Epithelial cell of esophagus (primary cell): ENCODE data around the gene KIAA1217.
A peak's percentile ranks its signal among the peaks of the same experiment; 100 is the strongest.

ENCODE experiments used
- DNase-seq: peaks from one replicate; pipeline ENCODE4 v3.0.0; 2010; ENCODE audit warnings: low read depth
- H3K4me3 ChIP-seq: 2 replicates; pipeline ENCODE4 v1.5.1; 2011; ENCODE audit warnings: mild to moderate bottlenecking, low read length, control low read depth
- TF ChIP-seq, protein P1 (sequence below): IDR thresholded peaks from 2 replicates; pipeline ENCODE4 v1.5.1; 2011; ENCODE audit warnings: low read depth, mild to moderate bottlenecking, low read length, control low read depth, inconsistent platforms; ENCODE audit not compliant: insufficient read depth; ENCODE audit errors: missing control alignments

KIAA1217 gene

DNA sequence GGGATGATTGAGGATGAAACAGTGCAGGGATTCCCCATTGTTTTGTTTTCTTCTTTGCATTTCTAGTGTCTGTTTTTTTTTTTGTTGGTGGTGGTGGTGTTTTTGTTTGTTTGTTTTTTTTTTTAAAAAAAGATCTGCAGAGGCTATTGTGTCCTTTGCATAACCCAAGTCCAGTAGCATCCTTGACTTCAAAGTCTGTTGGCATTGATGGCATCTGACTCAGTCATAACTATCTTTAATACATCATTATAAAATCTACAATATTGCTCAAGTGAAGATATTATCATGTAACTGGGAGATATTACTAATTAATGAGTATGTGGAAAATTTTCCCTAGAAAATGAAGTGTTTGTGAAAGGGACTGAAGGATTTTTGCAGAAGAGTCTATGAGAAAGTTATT is 70.2 kb downstream of the KIAA1217 start:
- DNase-seq = no peak
- no peak overlapping the region for H3K4me3 ChIP-seq
- TF ChIP-seq, protein P1, sequence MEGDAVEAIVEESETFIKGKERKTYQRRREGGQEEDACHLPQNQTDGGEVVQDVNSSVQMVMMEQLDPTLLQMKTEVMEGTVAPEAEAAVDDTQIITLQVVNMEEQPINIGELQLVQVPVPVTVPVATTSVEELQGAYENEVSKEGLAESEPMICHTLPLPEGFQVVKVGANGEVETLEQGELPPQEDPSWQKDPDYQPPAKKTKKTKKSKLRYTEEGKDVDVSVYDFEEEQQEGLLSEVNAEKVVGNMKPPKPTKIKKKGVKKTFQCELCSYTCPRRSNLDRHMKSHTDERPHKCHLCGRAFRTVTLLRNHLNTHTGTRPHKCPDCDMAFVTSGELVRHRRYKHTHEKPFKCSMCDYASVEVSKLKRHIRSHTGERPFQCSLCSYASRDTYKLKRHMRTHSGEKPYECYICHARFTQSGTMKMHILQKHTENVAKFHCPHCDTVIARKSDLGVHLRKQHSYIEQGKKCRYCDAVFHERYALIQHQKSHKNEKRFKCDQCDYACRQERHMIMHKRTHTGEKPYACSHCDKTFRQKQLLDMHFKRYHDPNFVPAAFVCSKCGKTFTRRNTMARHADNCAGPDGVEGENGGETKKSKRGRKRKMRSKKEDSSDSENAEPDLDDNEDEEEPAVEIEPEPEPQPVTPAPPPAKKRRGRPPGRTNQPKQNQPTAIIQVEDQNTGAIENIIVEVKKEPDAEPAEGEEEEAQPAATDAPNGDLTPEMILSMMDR = no peak

DNA sequence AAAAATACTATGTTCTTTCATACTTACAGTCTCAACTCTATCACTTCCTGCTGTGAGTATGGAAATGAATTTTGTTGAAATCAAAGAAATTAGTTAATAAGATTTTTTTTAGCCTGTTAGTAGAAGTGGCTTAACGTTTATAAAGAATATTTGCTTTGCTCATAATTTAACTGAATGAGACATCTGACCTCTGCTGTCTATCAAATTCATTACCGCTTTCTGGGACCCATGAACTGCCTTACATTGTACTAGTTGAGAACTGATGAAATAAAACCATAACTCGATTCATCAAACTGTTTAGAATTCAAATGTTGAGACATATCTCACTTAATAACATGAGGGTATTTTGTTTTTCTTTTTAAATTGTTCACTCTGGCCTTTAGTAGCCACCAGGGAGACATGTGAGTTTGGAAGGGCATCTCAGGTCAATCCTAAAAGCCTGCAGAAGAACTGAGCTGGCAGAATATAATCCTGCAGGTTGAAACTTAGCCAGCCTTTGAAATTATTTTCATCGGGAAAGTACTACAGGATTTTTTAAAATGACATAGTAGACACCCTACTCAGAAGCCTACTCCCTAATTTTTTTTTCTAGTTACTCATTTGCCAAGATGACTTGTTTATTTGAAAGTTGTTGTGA is 78.7 kb downstream of the KIAA1217 start:
- H3K4me3 ChIP-seq = no peak overlapping the region
- TF ChIP-seq, protein P1 = no peak
- DNase-seq = peak; percentile 20

DNA sequence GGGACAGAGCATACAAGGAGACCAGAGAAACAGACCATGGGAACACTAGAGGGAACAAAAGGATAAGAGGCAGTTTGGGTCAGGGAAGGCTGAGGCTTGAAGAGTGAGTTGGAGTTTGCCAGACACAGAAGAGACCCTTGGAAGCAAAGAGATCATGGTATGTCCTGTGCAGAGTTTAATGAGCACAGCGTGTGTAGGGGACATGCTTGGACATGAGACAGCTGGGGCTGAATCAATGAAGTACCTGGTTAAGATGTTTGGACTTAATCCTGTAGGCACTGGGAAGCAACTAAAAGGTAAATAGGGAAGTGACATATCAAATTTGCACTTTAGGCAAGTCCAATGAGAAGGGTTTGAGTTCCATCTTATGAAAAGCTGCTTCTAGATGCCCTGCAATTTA is 79.6 kb downstream of the KIAA1217 start:
- TF ChIP-seq, protein P1 = peak; percentile 9
- DNase-seq = peak; percentile 57
- H3K4me3 ChIP-seq = no peak overlapping the region

DNA sequence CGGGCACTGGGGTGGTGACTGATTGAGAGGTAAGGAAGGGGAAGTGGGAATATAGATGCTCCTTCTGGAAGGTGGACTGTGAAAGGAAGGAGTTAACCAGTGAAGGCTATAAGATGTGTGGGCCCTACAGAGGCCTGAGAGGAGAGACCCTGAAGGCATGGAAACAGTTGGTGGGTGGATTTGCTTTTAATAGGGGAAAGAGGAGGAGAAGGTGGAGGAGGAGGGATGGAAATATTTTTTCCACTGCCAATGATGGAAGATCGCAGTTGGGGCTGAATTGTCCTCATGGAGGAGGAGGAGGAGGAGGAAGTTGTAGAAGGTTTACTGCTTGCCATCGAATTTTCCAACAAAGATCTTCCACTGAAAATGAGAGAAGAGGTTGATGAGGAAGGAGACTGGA is 80.3 kb downstream of the KIAA1217 start:
- no peak for DNase-seq
- no peak overlapping the region for H3K4me3 ChIP-seq
- TF ChIP-seq, protein P1 = no peak

DNA sequence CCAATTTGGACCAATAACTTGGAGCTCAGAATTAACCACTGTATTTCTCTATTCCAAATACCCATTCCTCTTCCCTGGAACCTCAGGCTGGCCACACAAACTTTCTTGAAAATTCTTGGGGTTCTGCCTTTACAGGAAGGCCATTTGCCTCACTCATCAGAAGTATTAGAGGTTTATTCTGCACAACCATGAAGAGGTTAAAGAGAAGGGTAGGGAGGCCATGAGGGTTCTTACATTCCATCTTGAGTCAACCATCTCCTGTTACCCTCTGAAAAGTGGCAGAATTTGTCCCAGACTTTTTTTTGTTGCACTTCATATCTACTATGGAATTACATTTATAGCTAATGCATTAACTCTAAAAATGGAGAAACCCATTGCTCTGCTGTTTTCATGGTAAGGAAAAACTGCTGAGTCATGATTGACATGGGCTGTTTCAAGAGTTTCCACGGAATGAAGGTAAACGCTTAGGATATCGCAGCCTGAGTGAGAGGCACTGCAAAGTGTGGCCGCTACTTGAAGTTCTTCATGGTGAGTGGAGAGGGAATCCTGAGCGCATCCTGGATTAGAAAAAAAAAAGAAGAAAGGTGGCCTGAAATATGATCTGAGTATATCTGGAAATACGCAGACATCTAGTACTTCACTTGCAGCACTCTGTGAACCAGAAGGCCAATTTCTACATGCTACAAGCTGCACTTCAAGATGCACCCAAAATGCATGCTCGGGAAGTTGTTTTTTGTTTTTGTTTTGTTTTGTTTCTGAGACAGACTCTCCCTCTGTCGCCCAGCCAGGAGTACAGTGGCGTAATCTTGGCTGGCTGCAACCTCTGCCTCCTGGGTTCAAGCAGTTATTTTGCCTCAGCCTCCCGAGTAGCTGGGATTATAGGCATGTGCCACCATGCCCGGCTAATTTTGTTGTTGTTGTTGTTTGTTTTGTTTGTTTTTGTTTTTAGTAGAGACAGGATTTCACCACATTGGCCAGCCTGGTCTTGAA is 83.7 kb downstream of the KIAA1217 start:
- TF ChIP-seq, protein P1 = no peak
- no peak overlapping the region for H3K4me3 ChIP-seq
- no peak for DNase-seq

DNA sequence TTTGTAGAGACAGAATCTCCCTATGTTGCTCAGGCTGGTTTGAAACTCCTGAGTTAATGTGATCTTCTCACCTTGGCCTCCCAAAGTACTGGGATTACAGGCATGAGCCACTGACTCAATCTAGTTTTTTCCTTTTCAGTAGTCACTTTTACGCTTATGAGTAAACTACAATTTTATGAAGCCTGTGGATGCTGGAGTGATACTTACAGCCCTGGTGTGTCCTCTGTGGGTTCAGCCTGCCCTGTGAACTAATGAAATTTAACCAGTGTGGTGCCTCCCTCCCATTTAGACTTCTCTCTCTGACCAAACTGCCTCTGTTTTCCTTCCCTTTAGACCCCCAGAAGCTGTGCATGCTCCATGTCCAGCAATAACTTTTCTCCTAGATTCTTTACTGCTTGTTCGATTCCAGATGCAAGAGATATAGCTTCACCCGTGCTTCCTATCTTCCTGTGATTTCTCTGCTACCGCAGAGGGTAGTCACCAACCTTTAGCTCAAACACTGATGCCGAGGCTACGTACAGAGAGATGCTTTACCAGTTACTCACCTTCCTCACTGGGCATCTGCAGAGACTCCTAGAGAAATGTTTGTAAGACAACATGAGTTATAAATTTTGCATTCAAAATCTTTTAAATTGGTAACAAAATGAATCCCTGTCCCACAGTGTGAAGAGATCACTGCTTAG is 90.8 kb downstream of the KIAA1217 start:
- no peak overlapping the region for H3K4me3 ChIP-seq
- TF ChIP-seq, protein P1 = no peak
- peak; percentile 66 for DNase-seq
